SU-DHL-6 (cell line): Measurements from ENCODE around the gene FGFRL1.

ENCODE experiments used
- EZH2phosphoT487 ChIP-seq: fragments of 200-600 bp; sonication (generic), shearing (Covaris generic); conservative IDR thresholded peaks from 2 replicates; pipeline ENCODE4 v1.6.1; 2018; ENCODE audit warnings: mild to moderate bottlenecking, antibody characterized with exemption, low read length, moderate library complexity, mixed read lengths
- TF ChIP-seq, protein P1 (sequence below): fragments of 200-600 bp; sonication (generic); IDR thresholded peaks from one replicate; pipeline ENCODE4 v1.5.1; 2017; ENCODE audit warnings: antibody characterized with exemption, mild to moderate bottlenecking, low read length, moderate library complexity; ENCODE audit not compliant: insufficient read depth, poor library complexity, severe bottlenecking

DNA sequence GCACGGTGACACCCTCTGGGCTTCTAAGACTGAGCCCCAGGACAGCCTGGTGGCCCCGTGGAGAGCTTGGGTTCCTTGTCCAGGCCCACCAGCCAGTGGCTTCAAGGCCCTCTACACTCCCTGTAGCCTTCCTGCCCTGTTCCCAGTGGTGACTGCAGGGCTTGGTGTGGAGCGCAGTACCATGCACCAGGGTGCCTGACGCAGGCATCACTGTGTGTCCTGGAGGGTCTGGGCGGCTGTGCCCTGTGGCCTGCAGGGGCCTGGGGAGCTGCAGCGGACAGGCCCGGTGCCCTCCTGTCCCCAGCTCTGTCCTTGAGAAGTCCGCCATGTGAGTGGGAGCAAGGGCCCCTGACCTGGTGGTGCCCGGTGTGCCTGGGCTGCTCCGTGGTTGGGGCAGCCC lies 4.3 kb downstream of the FGFRL1 start:
- TF ChIP-seq, protein P1, sequence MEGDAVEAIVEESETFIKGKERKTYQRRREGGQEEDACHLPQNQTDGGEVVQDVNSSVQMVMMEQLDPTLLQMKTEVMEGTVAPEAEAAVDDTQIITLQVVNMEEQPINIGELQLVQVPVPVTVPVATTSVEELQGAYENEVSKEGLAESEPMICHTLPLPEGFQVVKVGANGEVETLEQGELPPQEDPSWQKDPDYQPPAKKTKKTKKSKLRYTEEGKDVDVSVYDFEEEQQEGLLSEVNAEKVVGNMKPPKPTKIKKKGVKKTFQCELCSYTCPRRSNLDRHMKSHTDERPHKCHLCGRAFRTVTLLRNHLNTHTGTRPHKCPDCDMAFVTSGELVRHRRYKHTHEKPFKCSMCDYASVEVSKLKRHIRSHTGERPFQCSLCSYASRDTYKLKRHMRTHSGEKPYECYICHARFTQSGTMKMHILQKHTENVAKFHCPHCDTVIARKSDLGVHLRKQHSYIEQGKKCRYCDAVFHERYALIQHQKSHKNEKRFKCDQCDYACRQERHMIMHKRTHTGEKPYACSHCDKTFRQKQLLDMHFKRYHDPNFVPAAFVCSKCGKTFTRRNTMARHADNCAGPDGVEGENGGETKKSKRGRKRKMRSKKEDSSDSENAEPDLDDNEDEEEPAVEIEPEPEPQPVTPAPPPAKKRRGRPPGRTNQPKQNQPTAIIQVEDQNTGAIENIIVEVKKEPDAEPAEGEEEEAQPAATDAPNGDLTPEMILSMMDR = no peak
- no peak for TF ChIP-seq EZH2phosphoT487
